RWPE1 (cell line): Measurements from ENCODE around the gene NTSR1.

ENCODE experiments used
- CTCF ChIA-PET: fragments of 350-600 bp; sonication (Branson Sonifier 250); formaldehyde crosslinking; extraction: SDS; loops from one replicate; lab custom pipeline; 2021; lab: Yijun Ruan, JAX
- POLR2A ChIA-PET: fragments of 400-600 bp; formaldehyde crosslinking; extraction: SDS; loops from one replicate; lab custom pipeline; 2020; ENCODE audit warnings: antibody characterized with exemption; ENCODE audit not compliant: low non-redundant PET; lab: Yijun Ruan, JAX
- DNase-seq: peaks from one replicate; pipeline ENCODE4 v3.0.0; 2012; ENCODE audit warnings: low spot score
- H3K27ac ChIP-seq: fragments of 450-650 bp; 2 replicates; pipeline ENCODE4 v1.5.1; 2017
- CTCF ChIP-seq: fragments of 450-650 bp; conservative IDR thresholded peaks from 2 replicates; pipeline ENCODE4 v1.5.1; 2017; ENCODE audit warnings: low read depth, mild to moderate bottlenecking

NTSR1 gene

DNA sequence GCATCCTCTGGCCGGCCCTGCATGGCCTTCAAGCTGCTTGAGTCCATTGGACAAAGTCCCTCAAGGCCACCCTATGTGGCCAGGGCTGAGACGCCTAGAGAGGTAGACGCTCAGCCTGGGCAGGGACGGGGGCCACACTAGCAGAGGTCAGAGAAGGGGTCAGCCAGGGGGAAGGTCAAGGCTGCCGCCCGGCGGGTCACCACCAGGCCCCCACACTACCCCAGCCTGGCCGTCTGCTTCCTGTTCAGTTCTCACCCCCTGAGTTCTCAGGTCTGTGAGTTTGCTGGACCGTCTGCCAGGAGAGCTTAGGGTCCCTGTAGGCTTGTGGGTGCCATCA lies 37.3 kb downstream of the NTSR1 start:
- TF ChIP-seq CTCF, result no peak
- POLR2A ChIA-PET, result no interaction called here
- no peak for DNase-seq

GRCh38 chr20:62748311-62748710 lies 39.7 kb downstream of the NTSR1 start:
- no peak for DNase-seq
- POLR2A ChIA-PET, result no interaction called here
- no peak for TF ChIP-seq CTCF
- H3K27ac ChIP-seq, result no peak overlapping the region
- CTCF ChIA-PET, result no interaction called here

More for the DNA sequence above, 37.3 kb downstream of the NTSR1 start:
- no peak overlapping the region for H3K27ac ChIP-seq
- CTCF ChIA-PET, result interaction anchor here (0.6 to 1.3 kb wide), 3 partner anchors 37 to 333 kb away, joined by 3 read pairs; partner anchors contain the start of gene NTSR1

GRCh38 chr20:62749851-62750445 lies 41.3 kb downstream of the NTSR1 start:
- H3K27ac ChIP-seq, result no peak overlapping the region
- no peak for TF ChIP-seq CTCF
- ChIA-PET CTCF (interaction anchor here (0.6 to 1.1 kb wide), 2 partner anchors 35 to 41 kb away, joined by 3 to 7 read pairs; no protein-coding TSS in a partner anchor), POLR2A (no interaction called here)
- no peak for DNase-seq

- POLR2A ChIA-PET, result no interaction called here
- DNase-seq, result no peak
- no peak for TF ChIP-seq CTCF
- peak overlapping the region; percentile 71 for H3K27ac ChIP-seq
- CTCF ChIA-PET, result interaction anchor here (0.7 to 0.9 kb wide), 2 partner anchors 11 to 31 kb away, joined by 3 to 7 read pairs; no protein-coding TSS in a partner anchor
Measured at GRCh38 chr20:62751551-62752150, 43.0 kb downstream of the NTSR1 start.

DNA sequence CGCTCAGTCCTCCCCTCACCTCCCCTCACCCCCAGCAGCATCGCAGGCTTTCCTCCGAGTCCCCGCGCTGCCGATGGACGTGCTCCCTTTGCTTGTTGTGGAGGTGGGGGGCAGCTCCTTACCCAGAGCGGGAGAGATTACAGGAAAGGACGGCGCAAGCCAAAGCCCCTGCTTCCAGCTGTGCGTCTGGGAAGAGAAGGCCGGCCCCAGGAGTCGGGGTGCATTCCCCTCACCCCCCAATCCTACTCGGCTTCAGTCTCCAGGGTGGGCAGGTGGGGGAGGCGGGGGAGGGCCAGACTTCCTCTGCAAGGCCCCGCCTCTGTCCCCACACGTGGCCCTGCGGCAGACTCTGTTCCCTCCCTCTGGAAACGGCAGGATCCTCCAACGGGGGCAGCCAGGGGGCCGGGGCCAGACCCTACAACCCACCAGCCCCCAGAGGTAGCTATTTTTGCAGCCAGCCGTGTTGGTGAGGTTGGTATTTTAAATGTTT lies 43.6 kb downstream of the NTSR1 start:
- CTCF ChIA-PET, result interaction anchor here (0.7 to 0.9 kb wide), 2 partner anchors 11 to 30 kb away, joined by 3 to 7 read pairs; no protein-coding TSS in a partner anchor
- H3K27ac ChIP-seq, result peak overlapping the region; percentile 71
- TF ChIP-seq CTCF, result no peak
- POLR2A ChIA-PET, result no interaction called here
- DNase-seq, result no peak

GRCh38 chr20:62752671-62753501 lies 44.2 kb downstream of the NTSR1 start:
- H3K27ac ChIP-seq, result peak overlapping the region; percentile 71
- POLR2A ChIA-PET, result no interaction called here
- TF ChIP-seq CTCF, result no peak
- CTCF ChIA-PET, result interaction anchor here (1.6 kb wide), 1 partner anchor 38 kb away, joined by 5 read pairs; no protein-coding TSS in a partner anchor
- no peak for DNase-seq
